NCI-H345 (cell line): ENCODE results near the gene TMSB15C.
"Not testable (repeated sequence)": the region's sequence is repeated elsewhere in the genome, so short reads cannot be mapped to it uniquely, and the experiment has no call there.

ENCODE experiments used
- DNase-seq: peaks from one replicate; lab custom pipeline; 2025; lab: John Stamatoyannopoulos, UW

TMSB15C gene

DNA sequence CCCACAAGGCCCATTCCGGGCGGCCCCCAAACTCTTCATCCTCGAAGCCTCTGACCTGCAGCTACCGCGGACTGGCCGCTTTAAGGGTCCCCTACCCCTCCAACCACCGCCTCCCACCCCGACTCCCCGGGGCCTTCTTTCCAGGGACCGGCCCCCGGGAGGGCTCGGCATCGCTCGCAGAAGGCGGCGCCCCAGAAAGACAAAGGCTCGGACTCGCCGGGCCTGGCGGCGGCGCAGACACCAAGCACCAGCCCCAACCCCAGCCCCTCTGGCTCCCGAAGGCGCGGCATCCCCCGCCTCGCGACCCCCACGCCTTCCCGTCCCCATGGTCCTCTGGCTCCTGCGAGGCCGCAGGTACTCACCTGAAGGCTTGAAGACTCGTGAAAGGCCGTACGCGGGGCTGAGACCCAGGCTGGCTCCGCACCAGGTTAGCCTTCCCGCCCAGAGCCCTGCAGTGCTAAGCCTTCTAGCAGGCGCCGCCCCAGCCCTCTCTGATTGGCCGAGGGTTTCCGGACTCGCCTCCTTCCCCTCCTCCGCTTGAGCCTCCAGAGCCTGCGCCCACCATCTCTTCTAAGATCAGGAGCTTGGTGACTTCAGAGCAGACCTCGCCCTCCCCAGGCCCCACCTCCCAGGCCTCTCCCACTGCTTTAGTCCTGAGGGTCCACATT is at the start of gene TMSB15C:
Gene TMSB15C (minus strand): TSS at position 459 of the 668 bp plus-strand sequence.
- not testable (repeated sequence) for DNase-seq

DNA sequence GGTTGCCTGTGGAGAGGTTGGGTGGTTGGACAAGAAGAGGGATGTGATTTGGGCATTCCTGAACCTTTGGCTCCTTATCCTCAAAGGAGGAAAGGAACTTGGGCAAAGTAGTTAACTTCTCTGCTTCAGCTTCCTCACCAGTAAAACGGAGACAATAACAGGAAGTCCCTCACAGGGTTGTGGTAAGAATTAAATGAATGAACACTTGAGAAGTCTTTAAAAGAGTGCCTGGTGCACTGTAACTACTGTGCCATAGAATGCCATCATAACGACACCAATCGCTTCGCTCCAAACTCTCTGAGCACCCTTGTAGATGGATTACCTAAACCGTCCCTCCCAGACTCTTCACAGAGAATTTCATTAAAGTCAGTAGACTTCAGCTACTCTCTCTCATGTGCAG is 46.8 kb upstream of the TMSB15C start:
- DNase-seq: no peak

DNA sequence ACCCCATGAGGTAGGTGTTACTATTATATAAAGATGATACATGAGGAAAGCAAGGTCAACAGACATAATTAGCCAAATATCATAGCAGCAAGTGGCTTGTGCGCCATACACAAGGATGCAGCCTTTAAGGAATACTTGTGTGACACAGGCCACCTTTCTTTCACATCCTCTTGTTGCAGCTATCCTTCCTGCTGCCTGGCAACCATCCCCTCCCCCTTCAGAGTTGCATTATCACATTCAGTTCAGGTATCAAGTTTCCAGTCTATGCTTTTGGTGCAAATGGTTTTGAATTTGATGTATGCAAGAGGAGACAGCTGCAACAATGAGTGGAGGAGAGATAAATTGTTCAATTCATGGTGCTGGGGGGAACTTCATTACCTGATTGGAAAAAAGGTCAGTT is 42.7 kb upstream of the TMSB15C start:
- peak; percentile 13 for DNase-seq

DNA sequence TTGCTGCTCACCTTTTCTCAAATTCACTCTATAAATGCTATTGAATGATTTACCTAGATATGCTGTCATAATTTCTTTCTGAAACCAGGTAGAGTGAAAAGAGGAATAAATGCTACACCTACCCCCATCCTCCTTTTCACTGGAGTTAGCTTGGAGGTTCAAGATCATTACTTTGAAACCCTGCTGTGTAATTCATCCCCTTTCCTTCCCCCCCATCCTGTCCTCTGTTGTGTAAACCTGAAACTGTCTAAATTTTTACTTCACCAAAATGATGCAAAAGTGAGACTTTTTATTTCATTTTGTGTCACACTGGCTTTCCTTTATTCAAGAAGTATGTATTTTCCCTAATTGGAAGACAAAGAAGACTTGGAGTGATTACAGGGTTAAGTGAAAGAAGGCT is 41.7 kb upstream of the TMSB15C start:
- no peak for DNase-seq

DNA sequence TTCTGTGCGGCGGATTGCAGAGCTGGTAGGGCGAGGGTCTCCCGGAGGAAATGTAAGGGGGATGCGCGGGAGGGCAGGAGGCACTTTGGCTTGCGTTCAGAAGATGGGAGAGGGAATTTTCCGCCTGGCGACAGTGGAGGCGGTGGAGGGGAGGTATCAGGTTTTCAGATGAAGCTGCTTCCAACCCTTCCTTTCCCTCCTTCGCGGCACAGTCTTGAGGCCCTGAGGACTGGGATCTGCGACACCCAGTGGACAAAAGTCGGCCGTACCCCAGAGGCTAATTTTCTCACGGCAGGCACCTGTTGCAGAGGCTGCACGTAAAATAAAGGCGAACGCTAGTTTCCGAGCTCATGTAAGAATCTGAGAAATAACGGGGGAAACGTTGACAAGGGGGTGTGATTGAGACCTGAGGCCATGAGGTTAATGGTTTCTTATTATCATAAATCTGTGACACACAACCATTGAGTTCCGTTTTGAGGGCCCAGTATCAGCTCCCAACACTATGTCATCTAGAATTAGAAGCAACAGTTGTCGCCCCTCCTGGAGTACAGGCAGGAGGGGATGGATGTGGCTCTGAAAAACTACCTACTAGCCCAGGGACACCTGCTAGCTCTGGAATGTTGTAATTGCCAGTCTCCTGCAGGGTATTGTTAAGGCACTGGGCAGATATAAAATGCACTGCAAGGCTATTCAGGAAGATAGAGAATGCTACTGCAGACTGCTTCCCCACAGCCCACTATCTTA is 37.4 kb upstream of the TMSB15C start:
- DNase-seq: peak; percentile 61

DNA sequence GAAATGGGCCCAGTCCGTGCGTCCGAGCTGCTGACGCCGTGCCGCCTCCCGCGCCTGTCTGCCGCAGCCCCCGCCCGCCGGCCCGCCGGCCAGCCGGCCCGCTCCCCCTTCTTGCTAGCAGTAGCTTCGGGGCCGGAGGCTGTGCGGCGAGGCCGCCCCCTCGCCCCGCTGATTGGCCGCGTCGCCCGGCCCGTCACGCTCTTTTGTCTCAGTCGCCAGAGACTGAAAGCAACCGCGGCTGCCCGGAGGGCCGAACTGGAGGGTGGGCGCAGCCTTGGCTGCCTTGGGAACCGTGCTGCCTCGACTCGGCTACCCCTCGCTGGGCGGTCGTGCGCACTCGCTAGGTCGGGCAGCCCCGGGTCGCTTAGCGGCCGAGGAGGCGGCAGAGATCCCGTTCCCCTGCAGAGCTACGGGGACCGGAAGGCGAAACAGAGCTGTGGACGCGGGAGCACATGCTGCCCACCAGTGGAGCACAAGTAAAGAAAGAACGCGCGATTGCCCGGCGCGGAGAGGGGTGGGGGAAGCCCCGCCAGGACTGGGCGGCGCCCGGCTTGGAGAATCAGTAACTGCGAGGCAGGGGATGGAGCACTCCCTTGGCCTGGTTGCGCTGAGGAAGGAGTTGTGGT is 36.4 kb upstream of the TMSB15C start, which contains the start of gene ZCCHC18:
Gene ZCCHC18 (plus strand): TSS at position 198 of the 626 bp plus-strand sequence. CDS start 1,589 bp downstream, outside the sequence.
- peak; percentile 56 for DNase-seq

DNA sequence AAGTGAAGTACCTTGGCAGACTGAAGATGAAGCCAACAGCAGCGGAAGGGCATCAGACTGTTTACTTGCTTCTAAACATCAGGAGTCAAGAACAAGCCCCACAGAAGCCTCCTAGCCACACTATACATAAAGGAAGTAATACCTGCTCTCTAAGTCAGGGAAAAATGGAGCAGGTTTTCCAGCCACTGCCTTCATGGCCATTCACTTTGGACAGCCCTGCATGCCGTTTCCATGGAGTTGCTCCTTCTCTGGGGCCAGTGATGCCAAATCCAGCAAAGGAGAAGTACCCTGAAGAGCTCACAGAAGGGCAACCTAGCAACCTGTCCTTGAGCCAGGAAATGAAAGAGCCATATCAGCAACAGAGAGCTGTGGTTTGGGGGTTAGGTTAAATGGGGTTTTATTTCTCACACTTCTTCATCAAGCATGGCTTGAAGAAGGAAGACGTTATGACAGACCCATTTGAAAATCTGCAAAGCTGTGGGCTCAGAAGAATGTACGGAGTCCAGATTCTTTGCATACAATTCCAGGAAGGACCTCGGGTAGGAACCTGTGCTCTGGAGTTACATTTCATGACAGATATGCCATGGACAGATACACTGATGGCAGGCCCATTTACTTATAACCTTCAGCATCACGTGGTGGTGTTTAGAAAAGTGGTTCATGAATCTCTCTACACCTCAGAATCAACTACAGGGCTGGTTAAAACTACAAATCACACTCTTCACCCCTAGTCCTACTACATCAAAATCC is 34.6 kb upstream of the TMSB15C start:
- not testable (repeated sequence) for DNase-seq

DNA sequence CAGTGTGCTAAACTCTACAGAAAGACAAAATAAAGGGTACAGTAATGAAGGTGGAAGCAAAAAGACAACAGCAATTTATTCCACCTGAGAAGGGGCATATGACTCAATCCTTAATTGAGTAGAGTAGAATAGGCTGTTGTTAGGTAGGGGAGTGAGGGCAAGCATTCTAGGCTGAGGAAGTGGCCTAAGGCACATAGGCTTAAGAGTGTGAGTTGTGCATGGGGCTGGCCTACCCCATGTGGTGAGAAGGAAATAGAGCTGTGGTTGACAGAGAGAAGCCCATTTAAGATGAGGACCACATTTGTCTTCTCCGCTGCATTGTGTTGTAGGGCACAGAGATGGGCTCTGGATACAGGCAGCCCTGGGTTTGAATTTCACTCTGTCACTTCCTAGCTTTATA is 32.9 kb upstream of the TMSB15C start:
- no peak for DNase-seq

DNA sequence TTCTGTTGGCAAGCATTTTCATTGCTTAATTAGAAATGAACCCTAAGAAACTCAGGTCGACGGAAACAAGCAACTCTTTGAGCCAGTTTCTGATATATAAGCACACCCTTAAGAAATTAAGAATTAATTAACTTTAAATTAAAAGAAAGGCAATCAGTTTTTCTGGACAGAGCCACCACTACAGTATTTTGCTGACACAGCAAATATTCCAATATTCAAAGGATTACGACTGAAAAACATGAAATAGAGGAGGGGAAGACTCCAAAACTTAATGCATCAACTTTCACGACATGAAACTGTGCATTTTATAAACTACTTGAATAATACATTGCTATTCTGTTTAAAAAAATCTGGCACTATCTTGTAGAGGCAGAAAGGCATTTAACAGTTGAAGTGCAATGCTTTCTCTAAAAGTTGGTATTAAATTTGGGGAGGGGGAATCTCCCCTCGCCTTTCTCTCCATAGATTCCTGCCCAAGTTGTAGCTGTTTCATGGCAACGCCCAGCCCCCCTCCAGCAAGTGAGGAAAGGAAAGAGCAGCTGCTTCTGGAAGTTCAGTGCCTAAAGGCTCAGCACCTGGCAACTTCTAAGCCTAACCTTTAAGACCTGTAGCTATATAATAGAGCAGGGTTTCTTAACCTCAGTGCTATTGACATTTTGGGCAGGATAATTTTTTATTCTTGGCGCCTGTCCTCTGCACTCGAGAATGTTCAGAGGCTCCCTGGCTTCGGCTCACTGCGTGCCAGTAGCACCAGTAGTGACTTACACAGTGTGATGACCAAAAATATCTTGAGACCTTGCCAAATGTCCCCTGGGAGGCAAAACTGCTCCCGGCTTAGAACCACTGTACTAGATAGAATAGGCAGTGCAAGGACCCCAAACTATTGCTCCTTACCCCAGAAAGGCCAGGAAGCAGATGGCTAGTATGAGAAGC is 29.6 kb upstream of the TMSB15C start:
- no peak for DNase-seq

DNA sequence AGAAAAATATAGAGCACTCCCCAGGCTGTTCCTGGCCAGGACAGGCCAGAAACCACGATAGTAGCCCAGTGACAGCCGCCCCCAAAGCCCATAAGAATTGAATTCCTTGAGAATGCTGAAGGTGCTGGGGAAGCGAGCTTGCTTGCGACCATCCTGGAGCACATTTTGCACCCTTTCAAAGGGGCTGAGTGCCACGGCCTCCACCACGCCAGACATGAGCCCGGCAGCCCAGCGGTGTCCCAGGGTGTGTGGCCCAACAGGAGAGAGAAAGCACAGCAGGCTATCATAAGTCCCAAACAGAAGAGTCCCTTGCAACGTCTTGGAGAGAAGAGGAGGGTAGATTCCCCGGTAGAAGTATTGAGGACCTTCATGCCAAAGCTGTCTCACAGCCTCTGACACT is 28.6 kb upstream of the TMSB15C start:
- DNase-seq: no peak

DNA sequence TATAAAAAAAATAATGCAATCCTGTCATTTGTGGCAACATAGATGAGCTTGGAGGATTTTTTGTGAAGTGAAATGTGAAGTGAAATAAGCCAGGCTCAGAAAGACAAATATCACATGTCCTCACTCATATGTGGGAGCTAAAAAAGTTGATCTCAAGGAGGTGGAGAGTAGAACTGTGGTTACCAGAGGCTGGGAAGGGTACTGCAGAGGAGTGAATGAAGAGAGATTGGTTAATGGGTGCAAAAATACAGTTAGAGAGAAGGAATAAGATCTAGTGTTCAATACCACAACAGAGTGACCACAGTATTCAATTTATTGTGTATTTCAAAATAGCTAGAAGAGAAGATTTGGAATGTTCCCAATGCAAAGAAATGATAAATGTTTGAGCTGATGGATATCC is 22.9 kb upstream of the TMSB15C start:
- DNase-seq: no peak

DNA sequence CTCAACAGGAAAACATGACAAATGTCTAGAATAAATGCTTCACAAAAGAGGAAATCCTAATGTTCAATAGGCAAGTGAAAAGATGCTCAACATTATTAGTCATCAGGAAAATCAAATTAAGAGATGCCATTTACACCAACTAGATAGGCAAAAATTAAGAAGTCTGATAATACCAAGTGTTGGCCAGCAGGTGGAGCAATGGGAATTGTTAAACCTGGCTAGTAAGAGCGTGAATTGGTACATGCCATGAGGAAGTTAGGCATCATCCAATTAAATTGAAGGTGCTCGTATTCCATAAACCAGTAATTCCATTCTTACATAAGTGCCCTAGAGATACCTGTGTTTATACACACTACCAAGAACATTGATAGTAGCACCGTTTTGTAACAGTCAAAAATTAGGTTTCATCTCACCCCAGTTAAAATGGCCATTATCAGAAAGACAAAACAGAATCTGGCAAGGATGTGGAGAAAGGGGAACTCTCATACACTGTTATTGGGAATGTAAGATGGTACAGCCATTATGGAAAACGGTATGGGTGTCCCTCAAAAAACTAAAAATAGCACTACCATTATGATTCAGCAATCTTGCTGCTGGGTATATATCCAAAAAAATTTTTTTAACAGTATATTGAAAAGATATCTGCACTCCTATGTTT is 22.2 kb upstream of the TMSB15C start:
- peak; percentile 61 for DNase-seq

DNA sequence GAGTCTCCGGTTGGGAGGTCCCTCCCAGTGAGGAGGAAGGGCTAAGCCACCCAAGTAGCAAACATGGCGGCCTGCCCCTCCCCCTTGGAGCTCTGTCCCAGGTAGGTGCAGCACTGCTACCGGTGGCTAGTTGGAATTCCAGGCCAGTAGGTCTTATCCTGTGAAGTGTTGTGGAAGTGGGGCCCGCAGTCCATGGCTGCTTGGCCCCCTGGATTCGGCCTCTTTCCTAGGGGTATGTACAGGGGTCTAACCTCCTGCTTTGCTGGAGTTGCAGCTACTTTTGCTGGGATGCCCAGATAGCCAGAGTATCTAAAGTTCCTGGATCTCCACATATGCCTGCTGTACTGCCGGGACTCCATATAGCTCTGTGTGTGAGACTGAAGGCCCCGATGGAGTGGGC is 9.9 kb upstream of the TMSB15C start:
- no peak for DNase-seq

DNA sequence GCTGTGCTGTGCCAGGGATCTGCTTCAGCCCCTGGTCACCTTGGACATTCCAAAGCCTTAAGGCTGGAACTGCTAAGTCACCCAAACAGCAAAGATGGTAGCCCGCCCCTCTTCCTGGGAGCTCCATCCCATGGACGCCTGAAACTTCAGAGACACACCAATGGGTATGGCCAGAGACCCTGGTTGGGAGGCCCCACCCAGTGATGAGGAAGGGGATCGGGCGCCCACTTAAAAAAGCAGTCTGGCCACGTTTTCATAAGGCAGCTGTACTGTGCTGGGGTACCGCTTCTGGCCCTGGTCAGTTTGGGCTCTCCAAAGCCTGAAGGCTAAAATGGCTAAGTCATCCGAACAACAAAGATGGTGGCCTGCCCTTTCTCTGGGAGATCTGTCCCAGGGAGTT is 9.4 kb upstream of the TMSB15C start:
- no peak for DNase-seq

DNA sequence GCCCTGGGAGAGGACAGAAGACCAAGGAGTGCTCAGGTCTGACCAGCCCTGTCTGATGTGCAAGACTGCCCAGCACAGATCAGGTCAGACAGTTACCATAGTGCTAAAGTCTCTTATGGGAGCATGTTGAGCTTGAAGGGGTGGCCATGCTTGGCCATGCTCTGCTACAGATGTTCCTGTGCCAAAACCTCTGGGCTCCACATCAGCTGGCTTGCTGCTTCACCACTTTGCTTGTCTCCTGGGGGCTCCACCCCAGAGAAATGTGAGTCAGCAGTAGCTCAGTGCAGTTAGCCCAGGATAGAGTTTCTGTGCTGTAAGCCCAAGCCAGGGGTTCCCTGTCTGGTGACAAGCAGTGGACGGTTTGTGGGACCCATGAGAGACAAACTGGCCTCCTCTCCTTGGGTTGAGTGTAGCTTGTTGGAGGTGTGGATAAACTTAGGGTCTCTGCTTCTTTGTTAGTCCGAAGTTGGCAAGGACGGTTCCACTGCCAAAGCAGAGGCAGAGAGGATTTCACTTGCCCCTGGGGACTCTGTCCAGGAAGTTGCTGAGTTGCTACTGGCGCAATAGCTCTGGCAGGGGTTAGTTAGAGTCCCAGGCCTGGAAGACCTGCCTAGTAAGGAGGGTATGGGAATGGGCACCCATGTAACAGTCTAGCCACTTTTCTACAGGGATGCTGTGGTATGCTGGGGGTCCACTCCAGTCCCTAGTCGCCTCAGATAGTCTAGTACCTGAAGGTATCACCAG is 8.7 kb upstream of the TMSB15C start:
- DNase-seq: no peak

DNA sequence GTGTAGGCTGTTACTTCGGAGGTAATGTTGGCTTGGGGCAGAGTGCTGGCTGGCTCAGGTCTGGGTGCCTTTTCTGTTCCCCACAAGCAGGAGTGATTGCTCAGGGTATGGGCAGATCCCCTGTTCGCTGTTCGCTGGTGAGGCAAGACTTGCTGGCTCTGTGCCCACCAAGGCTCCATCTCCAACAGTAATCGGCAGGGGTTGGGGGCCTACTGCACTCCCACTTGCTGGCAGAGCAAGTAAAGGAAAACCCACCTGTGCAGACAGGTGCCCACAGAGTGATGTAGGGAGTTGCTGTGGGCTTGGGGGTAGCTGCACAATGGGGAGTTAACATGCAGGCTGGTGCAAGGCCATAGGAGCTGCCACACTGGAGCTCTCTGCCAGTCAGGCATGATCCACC is 8.0 kb upstream of the TMSB15C start:
- no peak for DNase-seq

DNA sequence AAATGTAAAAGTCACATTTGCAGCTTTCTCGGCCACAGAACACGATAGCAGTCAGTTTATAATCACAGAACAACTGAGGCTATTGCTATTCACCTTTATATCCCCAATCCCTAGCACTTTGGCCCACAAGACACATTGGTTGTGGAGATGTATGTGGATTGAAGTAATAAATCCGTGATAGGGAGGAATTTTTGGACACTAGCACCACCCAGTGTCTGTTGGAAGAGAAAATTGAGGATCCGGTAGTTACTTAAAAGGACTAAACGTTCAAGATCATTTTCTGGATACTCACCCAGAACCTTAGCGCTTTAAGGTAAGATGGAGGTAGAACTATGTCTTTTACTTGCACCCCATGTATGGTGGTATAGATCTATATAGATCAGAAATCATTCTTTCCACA is 1.8 kb upstream of the TMSB15C start:
- not testable (repeated sequence) for DNase-seq

DNA sequence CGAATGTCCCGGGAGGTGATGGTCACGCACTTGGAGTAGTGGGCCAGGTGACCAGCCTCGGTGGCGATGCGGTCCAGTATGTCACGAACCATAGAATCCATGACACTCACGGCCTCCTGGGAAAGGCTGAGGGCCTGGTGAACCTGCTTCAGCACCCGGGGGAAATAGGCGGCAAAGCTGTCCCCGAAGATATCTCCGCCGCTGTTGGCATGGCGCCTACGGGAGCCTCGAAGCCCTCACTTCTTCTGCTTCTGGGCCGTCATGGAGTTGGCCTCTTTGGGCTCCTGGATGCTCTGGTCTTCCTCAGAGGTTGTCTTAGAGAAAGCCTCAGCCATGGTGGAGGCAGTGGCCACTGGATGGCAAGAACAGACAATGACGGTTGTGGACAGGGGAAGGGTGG is 13.4 kb downstream of the TMSB15C start:
- DNase-seq: not testable (repeated sequence)

DNA sequence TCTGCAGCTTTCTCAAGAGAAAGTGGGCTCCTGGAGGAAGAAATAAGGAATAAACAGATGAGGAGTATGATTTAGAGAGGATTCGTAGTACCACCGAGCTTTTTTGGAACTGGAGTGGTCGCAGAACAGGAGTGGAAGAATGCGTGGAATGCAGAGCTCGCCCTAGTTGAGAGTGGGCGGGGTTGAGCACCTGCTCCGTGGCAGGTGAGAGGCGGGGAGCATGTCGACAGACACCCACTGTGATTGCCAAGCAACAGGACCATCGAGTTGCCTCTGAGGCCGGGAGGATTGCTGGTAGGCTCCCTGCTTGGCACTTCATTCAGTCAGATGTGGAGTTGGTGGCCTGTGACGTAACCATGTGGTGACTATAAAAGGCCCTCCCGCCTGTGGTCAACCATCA is 21.1 kb downstream of the TMSB15C start:
- not testable (repeated sequence) for DNase-seq

DNA sequence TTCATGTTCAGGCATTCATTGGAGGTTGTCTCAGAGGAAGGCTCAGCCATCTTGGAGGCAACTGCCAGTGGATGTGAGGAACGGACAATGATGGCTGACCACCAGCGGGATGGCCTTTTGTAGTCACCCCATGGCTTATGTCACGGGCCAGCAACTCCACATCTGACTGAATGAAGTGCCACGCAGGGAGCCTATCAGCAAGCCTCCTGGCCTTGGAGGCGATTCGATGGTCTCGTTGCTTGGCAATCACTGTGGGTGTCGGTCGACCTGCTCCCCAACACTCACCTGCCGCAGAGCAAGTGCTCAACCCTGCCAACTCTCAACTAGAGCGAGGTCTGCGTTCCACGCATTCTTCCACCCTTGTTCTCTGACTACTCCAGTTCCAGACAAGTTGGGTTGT is 28.9 kb downstream of the TMSB15C start:
- DNase-seq: no peak
